ENCODE data around the gene CTDP1. TPM values are rescaled to one million over a fixed set of nuclear protein-coding genes. Genes with fewer than 3 reads are reported as not detected.

CTDP1 gene
- total RNA-seq, 1 experiment from 2014 or later: 33.7 TPM

DNA sequence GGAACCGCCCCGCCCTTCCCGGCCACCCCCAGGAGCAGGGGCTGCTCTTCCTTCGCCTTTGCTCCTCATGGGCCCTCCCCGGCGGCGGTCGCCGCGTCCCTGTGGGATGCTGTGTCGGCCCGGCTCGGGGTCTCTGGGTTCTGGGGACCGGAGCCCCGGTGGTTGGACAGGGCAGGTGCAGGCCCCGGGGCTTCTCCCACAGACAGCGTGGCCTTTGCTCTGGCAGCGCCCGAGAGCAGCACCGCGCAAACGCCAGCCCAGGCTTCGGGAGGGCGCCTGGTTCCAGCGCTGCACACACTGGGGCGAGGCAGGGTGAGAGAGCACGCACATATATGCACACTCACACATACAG, 109.1 kb downstream of the CTDP1 start:
- Histone ChIP-seq H3K4me2 (ENCODE audit: insufficient read depth, insufficient read length, low read length) (peak overlapping the region; percentile 22), H3K56ac (ENCODE audit: insufficient read length, low read depth, low read length) (no peak overlapping the region), H3K9me3 (ENCODE audit: control insufficient read depth, low read depth, low read length) (no peaks in the 10 kb centered on the region), H3K23me2 (ENCODE audit: insufficient read length, low read depth, low read length, poor library complexity, severe bottlenecking) (no peaks in the 10 kb centered on the region), H3K14ac (ENCODE audit: insufficient read depth, low read length) (no peak overlapping the region), H3K9ac (ENCODE audit: extremely low read depth, insufficient read length, low read length) (no peak overlapping the region), H3K23ac (ENCODE audit: insufficient read length, low read depth, low read length) (no peak overlapping the region), H2AFZ (ENCODE audit: low read length) (no peak overlapping the region), H3T11ph (ENCODE audit: low read length) (no peak overlapping the region), H2AK5ac (ENCODE audit: insufficient read length, low read length) (no peak overlapping the region), H2BK12ac (ENCODE audit: insufficient read length, low read depth, low read length) (no peak overlapping the region), H4K8ac (replicated peaks; ENCODE audit: insufficient read length, low read depth, low read length) (no peak overlapping the region), H4K20me1 (ENCODE audit: control insufficient read depth, insufficient read depth, insufficient read length) (peaks cover 2% of the 10 kb centered on the region), H3K79me2 (ENCODE audit: insufficient read depth, low read length) (no peaks in the 10 kb centered on the region), H3K79me1 (ENCODE audit: insufficient read depth, low read depth, low read length, poor library complexity, severe bottlenecking) (no peaks in the 10 kb centered on the region), H3K4ac (ENCODE audit: low read depth, low read length) (no peak overlapping the region), H3K4me1 (ENCODE audit: insufficient read depth, low read length) (no peaks in the 10 kb centered on the region), H2BK15ac (ENCODE audit: low read depth, low read length) (no peak overlapping the region), H2BK5ac (ENCODE audit: insufficient read length, low read length) (no peak overlapping the region), H4K91ac (ENCODE audit: insufficient read length, low read depth, low read length) (no peak overlapping the region), H4K5ac (ENCODE audit: insufficient read length, low read depth, low read length) (no peak overlapping the region), H2BK120ac (ENCODE audit: low read depth, low read length, poor library complexity, severe bottlenecking) (no peak overlapping the region), H3K18ac (ENCODE audit: insufficient read length, low read depth, low read length) (no peak overlapping the region), H2BK20ac (ENCODE audit: low read depth, low read length, poor library complexity, severe bottlenecking) (no peak overlapping the region), H3K27ac (ENCODE audit: insufficient read length, low read depth, low read length) (no peak overlapping the region), H3K27me3 (ENCODE audit: insufficient read depth, low read length) (peaks cover 19% of the 10 kb centered on the region; the same call in 1 of the 2 replicates)
- peaks cover 85% of the 10 kb centered on the region for H3K27me3 Mint-ChIP-seq (ENCODE audit: low read depth)
- H3K4me3 Mint-ChIP-seq: peak overlapping the region; percentile 36 to 72; a peak in 4 of 5 replicates
- peak; percentile 53 for TF ChIP-seq CTCF (conservative IDR thresholded peaks at IDR 0.05)
- no peaks in the 10 kb centered on the region for H3K36me3 Mint-ChIP-seq (ENCODE audit: insufficient read depth in 1 of 3, low read depth in 3 of 3)
- no peaks in the 10 kb centered on the region; a peak in 1 of 4 replicates for H3K4me1 Mint-ChIP-seq
- no peak overlapping the region; a peak in 1 of 7 replicates for H3K27ac Mint-ChIP-seq
- peak; percentile 55 for DNase-seq
- H3K9me3 Mint-ChIP-seq: peaks cover 2 to 5% of the 10 kb centered on the region in 2 experiments; a peak in 2 of 5 replicates
- WGBS (ENCODE audit: extremely low coverage, insufficient read length, low lambda C conversion rate): no CpG with 5 or more reads among the region's 27 CpGs

All from H9 (cell line).